Central memory CD8-positive, alpha-beta T cell (primary cell): Measurements from ENCODE around the gene FBP1.

Experiments used
- ATAC-seq: fragments of 150-1000 bp; cut with Tn5 transposase; replicated peaks from 2 replicates; pipeline ENCODE4 v1.10.0; 2022; ENCODE audit warnings: mild to moderate bottlenecking, moderate FRiP score, moderate number of reproducible peaks; ENCODE audit not compliant: poor library complexity, severe bottlenecking; ENCODE audit errors: extremely low read depth
- DNase-seq, 2 donors: peaks; one replicate each; pipeline ENCODE4 v3.0.0; 2021; ENCODE audit warnings: low spot score in 2 of 2
- H3K27ac Mint-ChIP-seq: one replicate; pipeline ENCODE4 v1.8.0; 2022; ENCODE audit warnings: low read depth, mild to moderate bottlenecking, moderate library complexity, mixed read lengths
- H3K27me3 Mint-ChIP-seq: one replicate; pipeline ENCODE4 v1.8.0; 2022; ENCODE audit warnings: mixed read lengths
- H3K36me3 Mint-ChIP-seq: one replicate; pipeline ENCODE4 v1.8.0; 2022; ENCODE audit warnings: mild to moderate bottlenecking, moderate library complexity, mixed read lengths; ENCODE audit not compliant: insufficient read depth
- H3K4me1 Mint-ChIP-seq: one replicate; pipeline ENCODE4 v1.8.0; 2022; ENCODE audit warnings: mixed read lengths
- H3K4me3 Mint-ChIP-seq: one replicate; pipeline ENCODE4 v1.8.0; 2022; ENCODE audit warnings: mild to moderate bottlenecking, moderate library complexity, mixed read lengths
- H3K9me3 Mint-ChIP-seq: one replicate; pipeline ENCODE4 v1.8.0; 2022; ENCODE audit warnings: mixed read lengths

The FBP1 gene

DNA sequence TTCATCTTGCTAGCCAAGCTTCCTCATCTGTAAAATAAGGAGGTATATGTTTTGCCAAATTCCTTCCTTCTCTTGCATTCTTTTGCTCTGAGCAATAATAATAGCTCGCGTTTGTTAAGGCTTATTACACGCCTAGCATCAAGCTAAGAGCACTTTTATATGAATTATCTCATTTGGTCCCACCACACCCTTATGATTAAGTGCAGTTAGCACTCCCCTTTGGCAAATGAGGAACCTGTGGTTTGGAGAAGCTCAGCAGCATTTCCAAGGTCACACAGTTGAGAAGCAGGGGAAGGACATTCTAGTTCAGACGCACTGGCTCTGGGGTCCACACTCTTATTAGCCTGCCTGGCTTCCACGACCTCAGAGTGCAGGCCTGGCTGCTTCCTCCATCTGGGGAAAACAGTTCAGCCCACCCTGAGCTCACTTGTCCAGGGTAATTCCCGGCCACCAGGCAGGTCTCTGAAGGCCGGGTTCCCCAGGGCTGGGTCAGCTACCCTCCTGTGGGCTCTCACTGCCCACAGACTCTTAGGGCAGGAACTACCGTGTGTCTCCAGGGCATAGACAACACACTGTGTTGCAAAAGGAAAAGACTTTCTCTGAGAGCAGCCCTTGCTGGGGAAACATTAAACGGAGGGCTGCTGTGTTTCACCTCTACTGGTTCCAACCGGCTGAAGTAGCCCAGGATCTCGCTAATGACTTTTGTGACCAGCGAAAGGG, 9.9 kb upstream of the FBP1 start:
- no peaks in the 10 kb centered on the region for H3K36me3 Mint-ChIP-seq
- no peak overlapping the region for H3K27ac Mint-ChIP-seq
- peaks cover 25% of the 10 kb centered on the region for H3K27me3 Mint-ChIP-seq
- ATAC-seq (no peak), DNase-seq (no peak)
- H3K4me1 Mint-ChIP-seq: no peaks in the 10 kb centered on the region
- no peaks in the 10 kb centered on the region for H3K9me3 Mint-ChIP-seq
- H3K4me3 Mint-ChIP-seq: no peak overlapping the region

DNA sequence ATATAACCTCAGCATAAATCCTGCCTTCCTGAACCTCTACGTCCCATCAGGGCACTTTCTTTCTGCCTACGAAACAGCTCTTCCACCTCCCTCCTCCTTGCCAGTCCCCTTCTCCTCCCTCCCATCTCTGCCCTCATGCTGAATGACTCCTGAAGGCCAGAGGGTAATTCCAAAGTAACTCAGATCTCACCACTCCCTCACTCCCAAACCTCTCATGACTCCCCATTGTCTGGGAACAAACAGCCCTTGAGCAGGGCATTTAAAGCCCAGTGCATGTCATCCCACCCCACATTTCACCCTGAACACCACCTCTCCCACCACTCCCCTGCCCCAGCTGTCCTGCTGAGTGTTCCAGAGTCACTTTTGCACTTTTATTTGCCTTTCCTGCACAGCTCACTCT, 8.9 kb upstream of the FBP1 start:
- no peak for ATAC-seq
- H3K27me3 Mint-ChIP-seq: peaks cover 20% of the 10 kb centered on the region
- no peak for DNase-seq
- no peak overlapping the region for H3K27ac Mint-ChIP-seq
- no peaks in the 10 kb centered on the region for H3K36me3 Mint-ChIP-seq
- H3K4me3 Mint-ChIP-seq: no peak overlapping the region
- no peaks in the 10 kb centered on the region for H3K9me3 Mint-ChIP-seq
- H3K4me1 Mint-ChIP-seq: no peaks in the 10 kb centered on the region

DNA sequence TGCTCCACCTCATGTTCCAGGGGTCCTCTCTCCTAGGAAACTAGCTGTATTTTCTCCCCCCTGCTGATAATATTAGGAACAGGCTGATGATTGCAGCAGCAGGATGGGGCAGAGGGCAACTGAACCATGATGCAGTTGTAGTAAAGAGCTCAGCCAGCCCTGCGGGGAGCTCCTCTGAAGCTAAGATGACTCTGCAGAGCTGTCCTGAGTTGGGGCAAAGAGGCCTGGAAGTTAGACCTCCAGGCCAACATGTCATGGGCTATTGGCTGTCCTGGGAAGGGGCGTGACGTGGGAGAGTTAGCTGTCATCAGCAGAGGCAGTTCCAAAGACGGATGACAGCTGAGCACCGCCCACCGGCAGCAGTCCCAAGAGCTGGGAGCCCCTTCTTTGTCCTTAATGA, 6.6 kb upstream of the FBP1 start:
- Mint-ChIP-seq H3K27ac (no peak overlapping the region), H3K4me3 (no peak overlapping the region), H3K36me3 (no peaks in the 10 kb centered on the region), H3K27me3 (peaks cover 10% of the 10 kb centered on the region), H3K4me1 (no peaks in the 10 kb centered on the region), H3K9me3 (no peaks in the 10 kb centered on the region)
- DNase-seq (no peak), ATAC-seq (no peak)

DNA sequence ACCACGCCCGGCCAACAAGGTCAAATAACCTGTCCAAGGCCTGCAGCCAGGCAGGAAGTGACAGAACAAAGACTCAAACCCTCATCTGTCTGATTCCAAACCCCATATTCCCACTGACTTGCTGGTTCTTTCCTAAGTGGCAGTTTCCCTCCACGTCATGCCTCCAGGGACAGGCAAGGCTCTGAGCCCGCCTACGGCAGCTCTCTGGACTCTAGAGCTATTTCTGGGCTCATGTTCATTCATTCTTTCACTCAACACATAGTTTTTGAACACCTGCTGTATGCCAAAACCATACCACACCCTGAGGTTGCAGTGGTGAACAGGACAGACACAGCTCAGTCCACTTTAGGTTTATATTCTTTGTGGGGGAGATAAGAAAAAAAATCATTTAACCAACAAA, 5.2 kb upstream of the FBP1 start:
- Mint-ChIP-seq H3K36me3 (peaks cover under 1% of the 10 kb centered on the region), H3K4me1 (peaks cover 3% of the 10 kb centered on the region), H3K9me3 (no peaks in the 10 kb centered on the region), H3K27me3 (peaks cover 11% of the 10 kb centered on the region), H3K27ac (no peak overlapping the region), H3K4me3 (no peak overlapping the region)
- DNase-seq (no peak), ATAC-seq (no peak)

DNA sequence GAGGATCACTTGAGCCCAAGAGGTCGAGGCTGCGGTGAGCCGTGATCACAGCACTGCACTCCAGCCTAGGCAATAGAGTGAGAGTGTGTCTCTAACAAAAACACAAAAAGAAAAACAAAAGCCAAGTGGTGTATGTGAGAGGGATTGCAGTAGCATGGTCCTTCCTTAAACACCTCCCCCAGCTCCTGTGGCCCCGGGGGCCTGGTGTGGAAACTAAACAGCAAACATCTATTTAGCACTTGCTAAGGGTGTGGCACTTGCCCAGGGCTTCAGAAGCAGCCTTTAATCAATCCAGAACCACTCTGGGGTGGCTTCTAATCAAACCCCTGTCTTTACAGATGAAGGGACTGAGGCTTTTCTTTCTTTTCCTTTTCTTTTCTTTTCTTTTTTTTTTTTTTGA, 4.4 kb upstream of the FBP1 start:
- H3K4me1 Mint-ChIP-seq: peaks cover 11% of the 10 kb centered on the region
- ATAC-seq: no peak
- no peak overlapping the region for H3K27ac Mint-ChIP-seq
- no peak overlapping the region for H3K4me3 Mint-ChIP-seq
- no peak for DNase-seq
- H3K9me3 Mint-ChIP-seq: no peaks in the 10 kb centered on the region
- H3K36me3 Mint-ChIP-seq: peaks cover 1% of the 10 kb centered on the region
- H3K27me3 Mint-ChIP-seq: peaks cover 19% of the 10 kb centered on the region

DNA sequence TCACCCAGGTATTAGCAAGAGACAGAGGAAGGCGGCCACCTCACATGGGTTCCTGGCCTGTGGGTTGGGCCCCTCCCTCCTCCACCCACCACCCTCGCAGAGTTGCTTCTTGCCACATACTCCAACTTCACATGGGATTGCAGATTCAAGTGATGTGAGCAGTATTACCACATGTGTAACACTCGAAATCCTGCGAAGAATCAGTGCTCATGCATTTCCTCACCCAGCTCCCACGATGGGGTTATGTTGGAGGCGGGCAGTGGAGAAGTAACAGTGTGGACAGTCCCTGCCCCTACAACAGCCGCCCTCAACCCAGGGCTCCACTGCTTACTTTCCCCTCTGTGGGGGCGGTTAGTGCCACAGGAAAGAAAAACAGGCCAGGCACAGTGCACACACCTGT, 3.9 kb upstream of the FBP1 start:
- Mint-ChIP-seq H3K36me3 (peaks cover 1% of the 10 kb centered on the region), H3K4me3 (no peak overlapping the region), H3K27me3 (peaks cover 19% of the 10 kb centered on the region), H3K4me1 (peaks cover 16% of the 10 kb centered on the region), H3K27ac (no peak overlapping the region), H3K9me3 (no peaks in the 10 kb centered on the region)
- DNase-seq (no peak), ATAC-seq (no peak)

DNA sequence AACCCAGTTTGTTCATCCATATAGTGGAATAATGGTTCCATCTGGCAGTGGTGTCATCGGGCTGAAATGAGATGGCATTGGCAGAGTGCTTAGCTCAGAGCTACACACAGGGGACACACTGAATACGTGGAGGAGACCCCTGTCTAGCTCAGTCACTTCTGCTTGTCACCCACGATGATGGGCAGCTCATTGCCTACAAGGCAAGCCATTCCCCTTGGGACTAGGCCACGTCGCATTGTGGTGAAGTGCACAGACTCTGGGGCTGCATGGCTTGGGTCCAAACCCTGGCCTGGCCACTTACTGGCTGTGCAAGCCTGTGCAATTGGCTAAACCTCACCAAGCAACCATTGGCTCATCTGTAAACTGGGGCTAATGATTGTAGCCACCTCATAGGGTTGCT, 3.2 kb upstream of the FBP1 start:
- Mint-ChIP-seq H3K9me3 (no peaks in the 10 kb centered on the region), H3K4me3 (no peak overlapping the region), H3K36me3 (peaks cover 1% of the 10 kb centered on the region), H3K4me1 (peaks cover 16% of the 10 kb centered on the region), H3K27ac (no peak overlapping the region), H3K27me3 (peaks cover 21% of the 10 kb centered on the region)
- ATAC-seq (no peak), DNase-seq (no peak)

DNA sequence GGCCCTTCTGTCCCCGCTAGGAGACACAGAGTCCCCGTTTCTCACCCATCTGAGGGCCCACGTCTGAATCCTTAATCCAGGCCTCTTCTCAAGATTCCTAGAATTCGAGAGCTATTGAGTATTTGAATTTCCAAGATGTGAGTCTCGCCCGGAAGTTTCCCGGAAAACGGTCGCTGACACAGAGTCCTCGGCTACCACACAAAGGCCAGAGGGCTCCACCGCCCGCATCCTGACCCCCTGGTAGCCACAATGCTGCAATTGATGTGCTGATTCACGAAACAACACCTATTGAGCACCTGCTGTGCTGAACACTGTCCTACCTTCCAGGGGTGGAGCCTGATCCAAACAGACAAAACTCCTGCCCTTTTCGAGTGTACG, 670 bp upstream of the FBP1 start:
- H3K27ac Mint-ChIP-seq: peak overlapping the region; percentile 92
- peaks cover 21% of the 10 kb centered on the region for H3K27me3 Mint-ChIP-seq
- no peaks in the 10 kb centered on the region for H3K9me3 Mint-ChIP-seq
- H3K36me3 Mint-ChIP-seq: peaks cover 1% of the 10 kb centered on the region
- ATAC-seq (no peak), DNase-seq (no peak)
- H3K4me3 Mint-ChIP-seq: peak overlapping the region; percentile 84
- peaks cover 16% of the 10 kb centered on the region for H3K4me1 Mint-ChIP-seq

DNA sequence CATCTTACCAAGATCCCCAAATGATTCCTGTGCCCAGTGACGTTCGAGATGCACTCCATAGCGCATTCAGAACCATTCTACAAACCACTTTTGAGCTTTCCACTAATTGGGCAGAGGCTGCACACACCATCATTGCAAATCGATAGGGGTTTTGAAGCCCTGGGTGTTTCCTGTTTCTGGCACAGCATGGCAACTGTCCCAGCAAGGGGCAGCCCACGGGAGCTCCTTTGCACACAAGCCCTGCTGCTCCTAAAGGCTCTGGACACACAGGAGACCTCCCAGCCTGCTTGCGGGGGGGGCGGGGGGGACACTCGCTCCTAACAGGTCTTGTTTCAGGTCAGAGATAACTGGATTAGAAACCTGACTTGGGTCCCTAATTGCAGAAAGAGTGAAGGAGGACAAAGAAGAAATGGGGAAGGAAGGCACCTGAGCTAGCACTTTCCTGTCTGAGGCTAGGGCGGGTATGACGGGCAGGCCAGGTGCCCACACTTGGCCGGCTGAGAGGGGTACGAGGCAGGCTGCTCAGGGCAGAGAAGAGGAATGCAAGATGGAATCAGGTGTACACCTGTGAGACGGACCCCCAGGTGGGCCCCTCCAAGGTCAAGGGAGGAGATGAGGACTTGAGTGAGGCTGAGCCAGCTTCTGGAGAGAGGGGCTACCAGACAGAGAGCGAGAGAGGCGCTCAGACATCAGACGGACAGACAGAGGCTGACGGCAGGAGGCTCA, 820 bp downstream of the FBP1 start:
- Mint-ChIP-seq H3K4me1 (peaks cover 16% of the 10 kb centered on the region), H3K27me3 (peaks cover 23% of the 10 kb centered on the region), H3K9me3 (no peaks in the 10 kb centered on the region), H3K4me3 (peak overlapping the region; percentile 84), H3K27ac (peak overlapping the region; percentile 92), H3K36me3 (peaks cover 1% of the 10 kb centered on the region)
- DNase-seq (no peak), ATAC-seq (no peak)

DNA sequence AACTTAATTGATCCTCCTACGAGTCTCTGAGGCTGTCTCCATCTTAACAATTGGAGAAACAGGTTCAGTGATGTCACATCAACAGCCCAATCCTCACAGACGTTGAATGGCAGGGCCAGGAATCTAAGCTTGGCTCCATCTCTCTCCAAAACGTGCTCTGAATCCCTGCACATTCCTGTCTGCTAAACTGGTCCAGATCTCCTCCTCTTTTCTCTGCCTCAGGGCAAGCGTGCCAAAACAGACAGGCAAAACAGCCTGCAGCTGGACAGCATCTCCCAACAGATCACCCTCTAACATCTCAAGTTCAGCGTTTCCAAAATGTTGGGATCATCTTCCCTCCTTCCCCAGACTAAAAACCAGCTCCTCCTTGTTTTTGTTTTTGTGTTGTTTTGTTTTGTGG, 6.6 kb downstream of the FBP1 start:
- Mint-ChIP-seq H3K4me3 (no peak overlapping the region), H3K4me1 (no peaks in the 10 kb centered on the region), H3K36me3 (no peaks in the 10 kb centered on the region), H3K27me3 (peaks cover 18% of the 10 kb centered on the region), H3K27ac (no peak overlapping the region), H3K9me3 (no peaks in the 10 kb centered on the region)
- ATAC-seq (no peak), DNase-seq (no peak)

DNA sequence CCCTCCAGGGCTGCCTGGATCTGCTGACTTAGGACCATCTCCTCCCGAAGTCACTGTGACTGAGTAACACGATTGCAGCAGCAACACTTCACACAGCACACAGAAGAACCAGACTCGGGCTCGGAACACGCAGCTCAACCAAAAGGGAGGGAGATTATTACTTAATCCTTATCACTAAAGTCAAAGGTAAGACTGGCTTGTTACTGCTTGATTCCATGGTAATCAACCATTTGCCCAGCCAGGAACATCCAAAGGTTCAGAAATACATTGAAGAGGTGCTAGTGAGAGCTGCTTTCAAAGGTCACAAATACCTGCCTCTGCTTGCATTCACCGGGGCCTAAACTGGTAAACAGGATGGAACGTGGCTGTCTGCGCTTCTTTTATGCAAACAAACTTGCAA, 7.7 kb downstream of the FBP1 start:
- Mint-ChIP-seq H3K27ac (no peak overlapping the region), H3K27me3 (peaks cover 16% of the 10 kb centered on the region), H3K9me3 (no peaks in the 10 kb centered on the region), H3K4me1 (no peaks in the 10 kb centered on the region), H3K4me3 (no peak overlapping the region), H3K36me3 (no peaks in the 10 kb centered on the region)
- ATAC-seq (no peak), DNase-seq (no peak)

DNA sequence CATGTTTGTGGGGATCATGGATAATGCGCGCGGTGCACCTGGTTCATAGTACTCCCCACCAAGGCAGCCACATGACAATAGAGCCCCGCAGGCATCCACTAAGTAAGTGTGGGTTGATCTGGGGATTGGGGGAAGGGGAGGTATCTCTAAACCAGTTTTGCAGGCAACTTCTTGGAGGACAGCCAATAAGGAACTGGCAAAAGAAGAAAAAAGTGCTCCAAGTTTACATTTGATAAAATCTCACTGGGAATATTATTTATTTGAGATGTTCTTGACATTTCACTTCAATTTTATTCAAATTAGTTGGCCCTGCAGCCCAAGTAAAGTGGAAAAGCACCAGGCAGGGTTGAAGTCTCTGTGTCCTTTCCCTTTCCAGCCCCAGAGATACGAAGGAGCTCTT, 8.5 kb downstream of the FBP1 start:
- Mint-ChIP-seq H3K9me3 (no peaks in the 10 kb centered on the region), H3K36me3 (no peaks in the 10 kb centered on the region), H3K4me1 (no peaks in the 10 kb centered on the region), H3K27ac (no peak overlapping the region), H3K27me3 (peaks cover 16% of the 10 kb centered on the region), H3K4me3 (no peak overlapping the region)
- ATAC-seq (no peak), DNase-seq (no peak)

DNA sequence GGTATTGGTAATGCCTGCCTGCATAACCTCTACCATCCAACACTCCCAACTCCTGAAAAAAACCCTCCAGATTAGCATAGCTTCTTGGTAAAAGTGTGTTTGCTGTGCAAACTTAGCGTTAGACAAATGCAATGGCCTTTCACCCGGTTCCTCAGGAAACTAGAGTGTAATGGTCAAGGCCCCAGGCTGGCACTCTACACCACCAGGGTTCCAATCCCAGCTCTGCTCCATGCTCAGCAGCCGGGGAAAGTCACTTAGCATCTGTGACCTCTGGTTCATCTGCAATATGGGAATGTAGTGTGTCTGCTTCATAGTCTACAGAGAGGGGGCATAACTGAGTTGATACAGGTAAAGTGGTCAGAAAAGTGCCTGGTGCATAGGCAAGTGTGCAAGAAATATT, 9.0 kb downstream of the FBP1 start:
- ATAC-seq (no peak), DNase-seq (no peak)
- H3K4me3 Mint-ChIP-seq: no peak overlapping the region
- H3K9me3 Mint-ChIP-seq: no peaks in the 10 kb centered on the region
- H3K27ac Mint-ChIP-seq: no peak overlapping the region
- H3K4me1 Mint-ChIP-seq: no peaks in the 10 kb centered on the region
- H3K36me3 Mint-ChIP-seq: no peaks in the 10 kb centered on the region
- H3K27me3 Mint-ChIP-seq: peaks cover 16% of the 10 kb centered on the region
